CD14-positive monocyte (primary cell): ENCODE data around the gene C2CD2. TPM values are rescaled to one million over a fixed set of nuclear protein-coding genes. Genes with fewer than 3 reads are reported as not detected.

Source experiments
- DNase-seq, 3 donors: peaks; one replicate each; pipeline ENCODE4 v3.0.0-alpha.2; 2011 to 2022
- H2AFZ ChIP-seq: 2 replicates; pipeline ENCODE4 v1.6.0; 2012; ENCODE audit warnings: mild to moderate bottlenecking, low read depth, low read length, inconsistent platforms; ENCODE audit not compliant: insufficient read depth, poor library complexity, severe bottlenecking
- H3K27ac ChIP-seq, 2 donors: 1 replicate in 1 of 2; 2 replicates in 1 of 2; pipeline ENCODE4 v1.5.1; 2012 to 2013; ENCODE audit warnings: low read length in 2 of 2, control low read depth in 1 of 2, inconsistent platforms in 1 of 2, low read depth in 1 of 2, mild to moderate bottlenecking in 1 of 2
- H3K27me3 ChIP-seq, 2 donors: one replicate each; pipeline versions ENCODE4 v1.6.0 to v1.6.1; 2011 to 2013; ENCODE audit warnings: low read length in 2 of 2; ENCODE audit not compliant: control insufficient read depth in 2 of 2, insufficient read depth in 2 of 2
- H3K36me3 ChIP-seq, 2 donors: replicated peaks in 1 of 2; 1 replicate in 1 of 2; 2 replicates in 1 of 2; pipeline versions ENCODE4 v1.5.1 to v1.6.1; 2012 to 2013; ENCODE audit warnings: low read length in 2 of 2, control low read depth in 1 of 2, inconsistent platforms in 1 of 2, mild to moderate bottlenecking in 1 of 2; ENCODE audit not compliant: insufficient read depth in 2 of 2, control insufficient read depth in 1 of 2
- H3K4me1 ChIP-seq, 2 donors: 1 replicate in 1 of 2; 2 replicates in 1 of 2; pipeline versions ENCODE4 v1.5.1 to v1.6.1; 2012 to 2013; ENCODE audit warnings: low read length in 2 of 2, control low read depth in 1 of 2, inconsistent platforms in 1 of 2, mild to moderate bottlenecking in 1 of 2, moderate library complexity in 1 of 2; ENCODE audit not compliant: insufficient read depth in 2 of 2, control insufficient read depth in 1 of 2
- H3K4me2 ChIP-seq: replicated peaks from 2 replicates; pipeline ENCODE3; 2012; ENCODE audit warnings: low read length, moderate library complexity, mild to moderate bottlenecking; ENCODE audit not compliant: poor library complexity, severe bottlenecking; ENCODE audit errors: extremely low read depth
- H3K4me3 ChIP-seq, 3 experiments: fragments of 200-600 bp in 1 of 3; sonication (generic) in 1 of 3; replicated peaks in 1 of 3; 1 replicate in 2 of 3; 2 replicates in 1 of 3; pipeline ENCODE4 v1.5.1; 2011 to 2013; ENCODE audit warnings: low read length in 3 of 3, mild to moderate bottlenecking in 3 of 3, control low read depth in 2 of 3, low read depth in 2 of 3, inconsistent platforms in 1 of 3, moderate library complexity in 1 of 3
- H3K79me2 ChIP-seq: 2 replicates; pipeline ENCODE4 v1.6.0; 2012; ENCODE audit warnings: mild to moderate bottlenecking, control low read depth, inconsistent platforms, low read length, moderate library complexity; ENCODE audit not compliant: insufficient read depth
- H3K9ac ChIP-seq: 2 replicates; pipeline ENCODE4 v1.6.0; 2017; ENCODE audit warnings: low read length, mild to moderate bottlenecking; ENCODE audit not compliant: insufficient read depth, poor library complexity, severe bottlenecking
- H3K9me3 ChIP-seq, 2 donors: replicated peaks in 1 of 2; 1 replicate in 1 of 2; 2 replicates in 1 of 2; pipeline versions ENCODE4 v1.5.1 to v1.6.1; 2012 to 2013; ENCODE audit warnings: low read length in 2 of 2, control low read depth in 1 of 2; ENCODE audit not compliant: control insufficient read depth in 1 of 2, insufficient read depth in 1 of 2
- H4K20me1 ChIP-seq: 2 replicates; pipeline ENCODE4 v1.6.0; 2012; ENCODE audit warnings: mild to moderate bottlenecking, low read length, control low read depth, moderate library complexity; ENCODE audit not compliant: insufficient read depth
- H3K27ac Mint-ChIP-seq, 7 donors: one replicate each; pipeline ENCODE4 v1.8.0; 2020; ENCODE audit warnings: mild to moderate bottlenecking in 7 of 7, mixed read lengths in 7 of 7, moderate library complexity in 6 of 7, inconsistent platforms in 2 of 7
- H3K27me3 Mint-ChIP-seq, 3 donors: one replicate each; pipeline ENCODE4 v1.8.0; 2021 to 2022; ENCODE audit warnings: low read depth in 3 of 3, mild to moderate bottlenecking in 3 of 3, mixed read lengths in 3 of 3, moderate library complexity in 3 of 3, inconsistent platforms in 1 of 3
- H3K36me3 Mint-ChIP-seq, 2 donors: one replicate each; pipeline ENCODE4 v1.8.0; 2020; ENCODE audit warnings: mixed read lengths in 2 of 2, inconsistent platforms in 1 of 2, mild to moderate bottlenecking in 1 of 2
- H3K4me1 Mint-ChIP-seq: one replicate; pipeline ENCODE4 v1.8.0; 2020; ENCODE audit warnings: mild to moderate bottlenecking, mixed read lengths
- H3K4me3 Mint-ChIP-seq, 2 donors: one replicate each; pipeline ENCODE4 v1.8.0; 2020; ENCODE audit warnings: mild to moderate bottlenecking in 2 of 2, mixed read lengths in 2 of 2, moderate library complexity in 1 of 2
- H3K9me3 Mint-ChIP-seq, 7 donors: one replicate each; pipeline ENCODE4 v1.8.0; 2020 to 2022; ENCODE audit warnings: mixed read lengths in 7 of 7, mild to moderate bottlenecking in 6 of 7, moderate library complexity in 6 of 7, inconsistent platforms in 2 of 7
- WGBS: methylation state at CpG from one replicate; pipeline ENCODE4 v1.1.5; 2013; ENCODE audit warnings: missing lambda C conversion rate; ENCODE audit not compliant: insufficient coverage; 5-methylcytosine and 5-hydroxymethylcytosine counted together
- intact Hi-C, 2 donors: fragments of 100-400 bp; cut with micrococcal nuclease; formaldehyde crosslinking; loops; one replicate each; pipeline versions ENCODE4 v1.15.0 to v1.15.1; 2023
- polyA plus RNA-seq, 3 donors: library from polyadenylated mRNA; depleted of rRNA in 1 of 3; unstranded in 2 of 3; stranded (reverse) in 1 of 3; fragments of 300-500 nt in 2 of 3; fragments of >200 nt in 1 of 3; fragmentation: Illumina TruSeq in 2 of 3; gene quantifications; 1 replicate in 2 of 3; 2 replicates in 1 of 3; pipeline ENCODE4 v1.2.3, GENCODE V29; 2012 to 2021
- TF ChIP-seq, protein P1 (sequence below): fragments of 200-600 bp; IDR thresholded peaks from one replicate; pipeline ENCODE4 v1.8.0; 2022; ENCODE audit warnings: antibody characterized with exemption, mild to moderate bottlenecking

Gene C2CD2
- polyA plus RNA-seq, 3 donors: 1.4 to 17.0 (median 3.8) TPM

DNA sequence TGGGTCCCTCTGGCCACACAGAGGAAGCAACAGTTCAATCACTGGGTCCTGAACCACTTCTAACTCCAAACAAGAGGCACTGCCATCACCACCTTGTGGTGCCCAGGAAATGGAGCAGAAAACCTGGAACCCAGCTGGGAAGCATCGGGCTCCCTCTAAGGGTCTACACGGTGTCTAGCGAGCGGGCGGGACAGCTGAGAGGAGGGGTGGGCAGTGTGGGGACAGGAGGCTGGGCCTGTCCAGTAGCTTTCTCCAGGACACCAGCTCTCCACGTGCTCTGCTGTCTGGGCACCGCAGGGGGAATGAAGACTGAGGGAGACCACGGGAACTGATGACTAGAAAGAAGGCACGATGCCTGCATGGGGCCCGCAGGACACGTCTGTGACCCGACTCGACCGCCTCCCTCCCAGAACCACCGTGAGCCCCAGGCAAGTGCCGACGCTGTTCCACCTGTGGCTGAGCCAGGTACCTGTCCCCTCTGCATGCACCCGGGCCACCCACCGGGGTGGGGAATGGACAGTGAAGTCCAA lies 69.3 kb downstream of the C2CD2 start:
- no peak overlapping the region for H3K4me3 Mint-ChIP-seq
- intact Hi-C loops: loop anchor here in 1 of 2 donors (5.0 kb wide), 1 partner anchor 233 kb away; no protein-coding TSS in a partner anchor
- no peaks in the 10 kb centered on the region for H3K9me3 ChIP-seq
- no peaks in the 10 kb centered on the region for H3K9me3 Mint-ChIP-seq
- TF ChIP-seq, protein P1, sequence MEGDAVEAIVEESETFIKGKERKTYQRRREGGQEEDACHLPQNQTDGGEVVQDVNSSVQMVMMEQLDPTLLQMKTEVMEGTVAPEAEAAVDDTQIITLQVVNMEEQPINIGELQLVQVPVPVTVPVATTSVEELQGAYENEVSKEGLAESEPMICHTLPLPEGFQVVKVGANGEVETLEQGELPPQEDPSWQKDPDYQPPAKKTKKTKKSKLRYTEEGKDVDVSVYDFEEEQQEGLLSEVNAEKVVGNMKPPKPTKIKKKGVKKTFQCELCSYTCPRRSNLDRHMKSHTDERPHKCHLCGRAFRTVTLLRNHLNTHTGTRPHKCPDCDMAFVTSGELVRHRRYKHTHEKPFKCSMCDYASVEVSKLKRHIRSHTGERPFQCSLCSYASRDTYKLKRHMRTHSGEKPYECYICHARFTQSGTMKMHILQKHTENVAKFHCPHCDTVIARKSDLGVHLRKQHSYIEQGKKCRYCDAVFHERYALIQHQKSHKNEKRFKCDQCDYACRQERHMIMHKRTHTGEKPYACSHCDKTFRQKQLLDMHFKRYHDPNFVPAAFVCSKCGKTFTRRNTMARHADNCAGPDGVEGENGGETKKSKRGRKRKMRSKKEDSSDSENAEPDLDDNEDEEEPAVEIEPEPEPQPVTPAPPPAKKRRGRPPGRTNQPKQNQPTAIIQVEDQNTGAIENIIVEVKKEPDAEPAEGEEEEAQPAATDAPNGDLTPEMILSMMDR: no peak
- no peaks in the 10 kb centered on the region for H4K20me1 ChIP-seq
- peaks cover 2 to 8% (median 2%) of the 10 kb centered on the region in 3 donors for H3K27me3 Mint-ChIP-seq
- no peak overlapping the region for H3K27ac Mint-ChIP-seq
- H3K4me1 ChIP-seq: peaks cover 7 to 11% of the 10 kb centered on the region in 2 donors
- H3K4me2 ChIP-seq: no peak overlapping the region
- peaks cover 21% of the 10 kb centered on the region for H3K4me1 Mint-ChIP-seq
- DNase-seq: no peak
- H3K79me2 ChIP-seq: no peaks in the 10 kb centered on the region
- no peak overlapping the region for H3K27ac ChIP-seq
- no peak overlapping the region for H3K4me3 ChIP-seq
- H2AFZ ChIP-seq: no peak overlapping the region
- H3K36me3 ChIP-seq: peaks cover 0 to 14% of the 10 kb centered on the region in 2 donors
- WGBS: 96% methylated on average over 17 of the region's 19 CpGs
- no peak overlapping the region for H3K9ac ChIP-seq
- peaks cover 6 to 9% of the 10 kb centered on the region in 2 donors for H3K36me3 Mint-ChIP-seq
- H3K27me3 ChIP-seq: no peaks in the 10 kb centered on the region

DNA sequence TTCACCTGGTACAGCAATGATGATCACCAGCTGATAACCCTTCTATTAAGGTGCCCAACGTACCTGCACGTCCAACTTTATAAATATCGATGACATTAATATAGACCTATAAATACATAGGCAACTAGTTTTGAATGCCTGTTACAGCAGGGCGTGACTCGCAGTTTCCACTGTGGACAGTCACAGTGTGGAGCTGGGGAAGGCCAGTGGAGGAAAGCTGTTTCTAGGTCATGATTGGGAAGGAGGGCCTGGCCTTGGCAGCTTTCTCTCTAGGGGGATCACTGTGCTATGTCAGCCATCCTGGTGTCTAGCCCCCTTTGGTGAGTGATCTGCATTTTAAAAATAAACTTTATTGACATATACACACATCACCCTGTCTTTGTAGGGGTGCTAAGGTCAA lies 70.2 kb downstream of the C2CD2 start:
- intact Hi-C loops: no loop called here

More for the DNA sequence above, 70.2 kb downstream of the C2CD2 start:
- Histone ChIP-seq H3K9me3 (no peaks in the 10 kb centered on the region), H3K36me3 (peaks cover 0 to 6% of the 10 kb centered on the region in 2 donors), H3K27ac (no peak overlapping the region), H3K79me2 (peaks cover under 1% of the 10 kb centered on the region), H2AFZ (no peak overlapping the region), H4K20me1 (no peaks in the 10 kb centered on the region), H3K27me3 (no peaks in the 10 kb centered on the region), H3K9ac (no peak overlapping the region), H3K4me1 (peaks cover 10 to 12% of the 10 kb centered on the region in 2 donors), H3K4me2 (no peak overlapping the region), H3K4me3 (no peak overlapping the region)
- peaks cover 2 to 8% (median 2%) of the 10 kb centered on the region in 3 donors for H3K27me3 Mint-ChIP-seq
- no peaks in the 10 kb centered on the region for H3K9me3 Mint-ChIP-seq
- no peak overlapping the region for H3K4me3 Mint-ChIP-seq
- WGBS: 92% methylated on average over 3 of the region's 5 CpGs
- TF ChIP-seq, protein P1: no peak
- DNase-seq: no peak
- peaks cover 22% of the 10 kb centered on the region for H3K4me1 Mint-ChIP-seq
- no peak overlapping the region for H3K27ac Mint-ChIP-seq
- H3K36me3 Mint-ChIP-seq: no peaks in the 10 kb centered on the region
